ENCODE measurements around the gene MED27.
"Not testable (repeated sequence)": the region's sequence is repeated elsewhere in the genome, so short reads cannot be mapped to it uniquely, and the experiment has no call there.

The MED27 gene

GRCh38 chr9:131921635-131922034 lies 158.0 kb downstream of the MED27 start:
- DNase-seq (ENCODE audit: low spot score) = not testable (repeated sequence)

GRCh38 chr9:131919216-131919615 lies 160.5 kb downstream of the MED27 start:
- no peak for DNase-seq (ENCODE audit: low spot score)

GRCh38 chr9:131918481-131918880 lies 161.2 kb downstream of the MED27 start:
- no peak for DNase-seq (ENCODE audit: low spot score)

GRCh38 chr9:131917009-131917408 lies 162.7 kb downstream of the MED27 start:
- no peak for DNase-seq (ENCODE audit: low spot score)

GRCh38 chr9:131915181-131915580 lies 164.5 kb downstream of the MED27 start:
- no peak for DNase-seq (ENCODE audit: low spot score)

GRCh38 chr9:131912671-131913070 lies 167.0 kb downstream of the MED27 start:
- DNase-seq (ENCODE audit: low spot score) = no peak

- DNase-seq (ENCODE audit: low spot score) = no peak
Measured at GRCh38 chr9:131912069-131912468, 167.6 kb downstream of the MED27 start.

GRCh38 chr9:131910572-131910971 lies 169.1 kb downstream of the MED27 start:
- DNase-seq (ENCODE audit: low spot score) = no peak

- DNase-seq (ENCODE audit: low spot score) = no peak
Measured at GRCh38 chr9:131905144-131905543, 174.5 kb downstream of the MED27 start.

- DNase-seq (ENCODE audit: low spot score) = no peak
Measured at GRCh38 chr9:131899296-131900228, 180.1 kb downstream of the MED27 start.

GRCh38 chr9:131892902-131893500 lies 186.7 kb downstream of the MED27 start:
- DNase-seq (ENCODE audit: low spot score) = no peak

- DNase-seq (ENCODE audit: low spot score) = no peak
Measured at GRCh38 chr9:131892162-131892707, 187.4 kb downstream of the MED27 start.

- no peak for DNase-seq (ENCODE audit: low spot score)
Measured at GRCh38 chr9:131891598-131891997, 188.1 kb downstream of the MED27 start.

GRCh38 chr9:131889437-131890251 lies 190.0 kb downstream of the MED27 start:
- no peak for DNase-seq (ENCODE audit: low spot score)

- no peak for DNase-seq (ENCODE audit: low spot score)
Measured at GRCh38 chr9:131888923-131889322, 190.7 kb downstream of the MED27 start.

- DNase-seq (ENCODE audit: low spot score) = no peak
Measured at GRCh38 chr9:131887680-131888079, 192.0 kb downstream of the MED27 start.

- DNase-seq (ENCODE audit: low spot score) = no peak
Measured at GRCh38 chr9:131886826-131887225, 192.8 kb downstream of the MED27 start.

- no peak for DNase-seq (ENCODE audit: low spot score)
Measured at GRCh38 chr9:131885144-131885609, 194.5 kb downstream of the MED27 start.

GRCh38 chr9:131884222-131884621 lies 195.4 kb downstream of the MED27 start:
- DNase-seq (ENCODE audit: low spot score) = no peak

- DNase-seq (ENCODE audit: low spot score) = no peak
Measured at GRCh38 chr9:131880833-131881583, 198.7 kb downstream of the MED27 start.

GRCh38 chr9:131879911-131880290 lies 199.8 kb downstream of the MED27 start:
- DNase-seq (ENCODE audit: low spot score) = no peak

All from AG20443 (cell line).